Measurements from ENCODE around the gene INTU.

INTU gene

DNA sequence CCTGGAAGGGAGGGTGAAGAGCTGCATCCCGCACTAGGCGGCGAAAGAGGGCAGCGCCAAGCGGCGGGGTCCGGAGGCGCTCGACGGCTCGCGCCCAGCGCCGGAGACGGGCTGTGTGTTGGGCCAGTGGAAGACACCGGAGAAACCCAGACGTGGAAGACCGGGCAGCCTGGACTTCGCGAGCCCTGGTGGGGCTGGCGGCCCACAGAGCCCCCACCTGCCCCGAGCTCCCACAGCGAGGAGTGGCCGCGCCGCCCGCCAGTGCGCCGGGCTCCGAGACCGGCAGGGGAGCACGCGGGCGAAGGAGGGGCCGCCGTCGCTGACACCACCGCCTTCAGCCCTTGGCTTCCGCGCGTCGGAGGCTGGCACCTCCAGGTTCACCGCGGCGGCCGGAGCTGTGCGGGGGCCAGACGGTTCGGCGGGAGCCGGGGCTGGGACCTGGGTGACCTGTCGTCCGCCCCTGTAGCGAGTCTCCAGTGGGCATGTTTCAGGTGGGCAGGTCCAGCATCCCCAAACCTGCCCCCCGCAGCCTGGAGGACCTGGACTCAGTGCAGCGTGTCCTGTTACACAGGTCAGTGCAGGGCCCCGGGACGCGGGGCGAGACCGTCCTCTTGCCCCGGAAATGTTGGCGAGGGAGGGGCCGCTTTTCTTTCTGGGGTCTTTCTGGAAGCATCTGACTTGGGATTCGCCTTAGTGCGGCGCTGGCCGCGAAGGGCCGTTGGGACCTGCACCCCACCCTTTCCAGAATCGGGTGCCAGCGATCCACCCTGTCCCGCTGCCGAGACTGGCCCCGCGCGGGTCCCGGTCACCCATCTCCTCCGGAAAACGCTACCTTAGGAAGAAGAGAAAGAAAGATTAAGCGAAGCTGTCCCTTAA is 9.6 kb upstream of the INTU start:
- peak overlapping the region; percentile 59 for H3K4me3 ChIP-seq (ENCODE audit: low read depth, low read length)
- DNase-seq (ENCODE audit: low read depth) = no peak
- TF ChIP-seq, protein P1, sequence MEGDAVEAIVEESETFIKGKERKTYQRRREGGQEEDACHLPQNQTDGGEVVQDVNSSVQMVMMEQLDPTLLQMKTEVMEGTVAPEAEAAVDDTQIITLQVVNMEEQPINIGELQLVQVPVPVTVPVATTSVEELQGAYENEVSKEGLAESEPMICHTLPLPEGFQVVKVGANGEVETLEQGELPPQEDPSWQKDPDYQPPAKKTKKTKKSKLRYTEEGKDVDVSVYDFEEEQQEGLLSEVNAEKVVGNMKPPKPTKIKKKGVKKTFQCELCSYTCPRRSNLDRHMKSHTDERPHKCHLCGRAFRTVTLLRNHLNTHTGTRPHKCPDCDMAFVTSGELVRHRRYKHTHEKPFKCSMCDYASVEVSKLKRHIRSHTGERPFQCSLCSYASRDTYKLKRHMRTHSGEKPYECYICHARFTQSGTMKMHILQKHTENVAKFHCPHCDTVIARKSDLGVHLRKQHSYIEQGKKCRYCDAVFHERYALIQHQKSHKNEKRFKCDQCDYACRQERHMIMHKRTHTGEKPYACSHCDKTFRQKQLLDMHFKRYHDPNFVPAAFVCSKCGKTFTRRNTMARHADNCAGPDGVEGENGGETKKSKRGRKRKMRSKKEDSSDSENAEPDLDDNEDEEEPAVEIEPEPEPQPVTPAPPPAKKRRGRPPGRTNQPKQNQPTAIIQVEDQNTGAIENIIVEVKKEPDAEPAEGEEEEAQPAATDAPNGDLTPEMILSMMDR (IDR thresholded peaks at IDR 0.05; ENCODE audit: low read depth, low read length, missing control alignments) = peak; percentile 44
- in situ Hi-C loops (cut with HindIII; ENCODE audit: low sequenced_read_pairs) = no loop called here

DNA sequence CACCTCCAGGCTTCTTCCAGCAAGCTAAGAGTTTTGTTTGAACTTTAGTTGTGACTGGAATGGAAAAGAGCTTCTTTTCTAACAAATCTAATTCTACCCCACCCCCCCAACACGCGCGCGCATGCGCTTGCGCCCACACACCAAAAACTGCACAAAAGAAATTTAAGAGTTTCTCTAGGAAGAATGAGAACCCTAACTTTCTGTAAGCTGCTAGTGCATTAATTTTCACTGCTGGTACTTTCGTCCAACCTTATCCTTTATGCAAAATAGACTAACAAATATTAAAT is 9.0 kb upstream of the INTU start:
- DNase-seq (ENCODE audit: low read depth) = no peak
- in situ Hi-C loops (cut with HindIII; ENCODE audit: low sequenced_read_pairs) = no loop called here

DNA sequence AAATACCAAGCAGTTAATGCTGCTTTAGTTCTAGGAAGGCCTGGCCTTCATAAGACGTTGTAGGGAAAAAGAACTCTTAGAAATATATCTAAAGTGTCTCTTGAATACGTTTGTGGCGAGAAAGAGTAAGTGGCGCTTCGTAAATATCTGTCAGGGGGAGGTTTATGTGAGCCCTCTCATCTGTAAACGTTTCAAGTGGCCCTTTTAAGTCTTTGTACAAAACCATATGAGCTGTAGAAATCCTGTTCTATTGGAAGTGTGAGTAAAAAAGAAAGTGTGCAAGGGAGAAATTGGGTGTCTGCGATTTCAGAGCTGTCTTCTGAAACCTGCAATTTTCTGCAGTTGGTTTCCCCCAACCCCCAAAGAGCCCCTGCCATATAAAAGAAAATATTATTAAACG is 8.6 kb upstream of the INTU start:
- TF ChIP-seq, protein P1 (IDR thresholded peaks at IDR 0.05; ENCODE audit: low read depth, low read length, missing control alignments) = no peak
- no peak for DNase-seq (ENCODE audit: low read depth)
- in situ Hi-C loops (cut with HindIII; ENCODE audit: low sequenced_read_pairs) = no loop called here
- peak overlapping the region; percentile 59 for H3K4me3 ChIP-seq (ENCODE audit: low read depth, low read length)

More for the DNA sequence above, 9.0 kb upstream of the INTU start:
- TF ChIP-seq, protein P1 (IDR thresholded peaks at IDR 0.05; ENCODE audit: low read depth, low read length, missing control alignments) = no peak
- peak overlapping the region; percentile 59 for H3K4me3 ChIP-seq (ENCODE audit: low read depth, low read length)

DNA sequence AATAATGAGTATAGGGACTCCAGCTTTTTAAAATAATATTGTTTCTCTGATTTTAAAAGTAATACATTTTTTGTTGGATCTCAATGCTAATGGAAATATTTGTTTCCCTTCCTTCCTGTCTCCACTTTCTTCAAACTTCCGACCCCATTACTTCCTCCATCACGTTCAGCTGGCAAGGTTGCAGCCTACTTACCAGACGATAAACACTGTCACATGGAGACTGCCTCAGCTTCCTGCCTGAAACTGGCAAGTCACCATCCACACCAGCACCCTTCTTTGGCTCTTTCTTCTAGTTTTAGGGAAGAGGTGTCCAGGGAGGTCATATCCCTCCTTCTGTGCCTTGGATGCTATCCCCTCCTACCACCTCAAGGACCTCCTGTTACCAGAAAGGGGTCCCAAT is 3.4 kb upstream of the INTU start:
- H3K4me3 ChIP-seq (ENCODE audit: low read depth, low read length) = no peak overlapping the region
- TF ChIP-seq, protein P1 (IDR thresholded peaks at IDR 0.05; ENCODE audit: low read depth, low read length, missing control alignments) = no peak
- in situ Hi-C loops (cut with HindIII; ENCODE audit: low sequenced_read_pairs) = no loop called here
- DNase-seq (ENCODE audit: low read depth) = no peak

DNA sequence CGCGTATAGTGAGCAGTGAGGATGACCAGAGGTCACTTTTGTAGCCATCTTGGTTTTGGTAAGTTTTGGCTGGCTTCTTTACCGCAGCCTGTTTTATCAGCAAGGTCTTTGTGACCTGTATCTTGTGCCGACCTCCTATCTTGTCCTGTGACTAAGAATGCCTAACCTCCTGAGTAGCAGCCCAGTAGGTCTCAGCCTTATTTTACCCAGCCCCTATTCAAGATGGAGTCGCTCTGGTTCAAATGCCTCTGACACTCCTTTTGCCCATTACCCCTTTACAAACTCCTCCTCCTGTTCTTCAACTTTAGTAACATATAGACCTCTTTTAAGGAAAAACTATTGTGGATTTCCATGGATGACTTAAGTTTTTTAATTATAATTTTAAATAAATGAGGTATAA is 2.6 kb upstream of the INTU start:
- DNase-seq (ENCODE audit: low read depth) = no peak
- H3K4me3 ChIP-seq (ENCODE audit: low read depth, low read length) = no peak overlapping the region
- TF ChIP-seq, protein P1 (IDR thresholded peaks at IDR 0.05; ENCODE audit: low read depth, low read length, missing control alignments) = no peak
- in situ Hi-C loops (cut with HindIII; ENCODE audit: low sequenced_read_pairs) = no loop called here

DNA sequence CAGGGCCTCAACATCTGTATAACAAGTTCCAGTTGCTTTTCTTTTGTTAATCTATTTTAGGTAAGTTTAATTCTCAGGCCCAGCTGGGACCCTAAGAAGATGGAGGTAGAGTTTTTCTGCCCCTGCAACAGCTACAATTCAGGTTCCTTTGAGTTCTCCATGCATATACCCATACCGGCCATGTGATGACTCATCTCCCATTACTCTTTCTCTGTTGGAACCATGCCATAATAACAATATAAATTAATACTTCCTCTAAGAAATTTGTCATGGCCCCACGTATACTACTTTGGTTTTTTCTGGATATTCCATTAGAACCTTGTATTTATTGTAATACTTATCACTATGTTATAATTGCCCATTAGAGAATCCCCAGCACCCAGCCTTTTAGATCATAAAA is 1.3 kb upstream of the INTU start:
- no peak for DNase-seq (ENCODE audit: low read depth)
- TF ChIP-seq, protein P1 (IDR thresholded peaks at IDR 0.05; ENCODE audit: low read depth, low read length, missing control alignments) = no peak
- H3K4me3 ChIP-seq (ENCODE audit: low read depth, low read length) = no peak overlapping the region
- in situ Hi-C loops (cut with HindIII; ENCODE audit: low sequenced_read_pairs) = no loop called here

Measured in astrocyte of the cerebellum (primary cell).